Skin of body (tissue), 2 donors: ENCODE data around the gene SH3PXD2A. TPM values are rescaled to one million over a fixed set of nuclear protein-coding genes. Genes with fewer than 3 reads are reported as not detected.

ENCODE experiments used
- DNase-seq: peaks from one replicate; lab custom pipeline; 2025; lab: John Stamatoyannopoulos, UW
- total RNA-seq: library from RNA; depleted of rRNA; stranded (reverse); fragments of >200 nt; gene quantifications from one replicate; pipeline ENCODE4 v1.2.3, GENCODE V29; 2014

Gene SH3PXD2A
- total RNA-seq, 1 donor from 2014 or later, result 52.0 TPM

- no peak for DNase-seq
Measured at GRCh38 chr10:103711351-103711994, 143.9 kb downstream of the SH3PXD2A start.

GRCh38 chr10:103710490-103710889 is 144.9 kb downstream of the SH3PXD2A start:
- DNase-seq, result no peak

- DNase-seq, result no peak
Measured at GRCh38 chr10:103709341-103709920, 145.9 kb downstream of the SH3PXD2A start.

- DNase-seq, result no peak
Measured at GRCh38 chr10:103708627-103709288, 146.6 kb downstream of the SH3PXD2A start.

- DNase-seq, result no peak
Measured at GRCh38 chr10:103707956-103708626, 147.3 kb downstream of the SH3PXD2A start.

GRCh38 chr10:103706762-103707161 is 148.6 kb downstream of the SH3PXD2A start:
- no peak for DNase-seq

- DNase-seq, result no peak
Measured at GRCh38 chr10:103706047-103706446, 149.3 kb downstream of the SH3PXD2A start.

- no peak for DNase-seq
Measured at GRCh38 chr10:103703941-103704919, 151.1 kb downstream of the SH3PXD2A start.

- DNase-seq, result no peak
Measured at GRCh38 chr10:103701380-103702222, 153.8 kb downstream of the SH3PXD2A start.

- DNase-seq, result no peak
Measured at GRCh38 chr10:103700436-103700715, 155.0 kb downstream of the SH3PXD2A start.

- DNase-seq, result no peak
Measured at GRCh38 chr10:103699611-103700435, 155.6 kb downstream of the SH3PXD2A start.

GRCh38 chr10:103698266-103698665 is 157.1 kb downstream of the SH3PXD2A start:
- DNase-seq, result no peak

- DNase-seq, result no peak
Measured at GRCh38 chr10:103697787-103698186, 157.6 kb downstream of the SH3PXD2A start.

- no peak for DNase-seq
Measured at GRCh38 chr10:103696411-103697145, 158.8 kb downstream of the SH3PXD2A start.

- DNase-seq, result no peak
Measured at GRCh38 chr10:103696094-103696410, 159.3 kb downstream of the SH3PXD2A start.

- DNase-seq, result no peak
Measured at GRCh38 chr10:103695584-103696005, 159.8 kb downstream of the SH3PXD2A start.

- no peak for DNase-seq
Measured at GRCh38 chr10:103693812-103694205, 161.6 kb downstream of the SH3PXD2A start.

- no peak for DNase-seq
Measured at GRCh38 chr10:103692952-103693811, 162.2 kb downstream of the SH3PXD2A start.
